NCI-H146 treated with DMSO at 0.1 percent for 48 hours (cell line): ENCODE measurements around the gene FRMD4A.

Experiments
- DNase-seq: peaks from one replicate; lab custom pipeline; 2025; ENCODE audit not compliant: unreplicated experiment; lab: John Stamatoyannopoulos, UW

The FRMD4A gene

GRCh38 chr10:13712837-13713581, 617.7 kb downstream of the FRMD4A start:
- DNase-seq = peak; percentile 9

GRCh38 chr10:13712476-13712836, 618.3 kb downstream of the FRMD4A start:
- no peak for DNase-seq

GRCh38 chr10:13711291-13711690, 619.4 kb downstream of the FRMD4A start:
- no peak for DNase-seq

- no peak for DNase-seq
Observed at GRCh38 chr10:13709931-13710650, 620.6 kb downstream of the FRMD4A start.

- peak; percentile 70 for DNase-seq
Observed at GRCh38 chr10:13708256-13708990, 622.3 kb downstream of the FRMD4A start.

- DNase-seq = no peak
Observed at GRCh38 chr10:13707156-13707881, 623.4 kb downstream of the FRMD4A start.

GRCh38 chr10:13706604-13707003, 624.1 kb downstream of the FRMD4A start:
- no peak for DNase-seq

- no peak for DNase-seq
Observed at GRCh38 chr10:13706175-13706574, 624.5 kb downstream of the FRMD4A start.

- DNase-seq = no peak
Observed at GRCh38 chr10:13705526-13706174, 625.1 kb downstream of the FRMD4A start.

GRCh38 chr10:13704964-13705363, 625.8 kb downstream of the FRMD4A start:
- DNase-seq = no peak

- no peak for DNase-seq
Observed at GRCh38 chr10:13703997-13704536, 626.7 kb downstream of the FRMD4A start.

GRCh38 chr10:13703101-13703818, 627.5 kb downstream of the FRMD4A start:
- DNase-seq = no peak

GRCh38 chr10:13701157-13701919, 629.4 kb downstream of the FRMD4A start:
- peak; percentile 86 for DNase-seq

GRCh38 chr10:13700473-13701144, 630.1 kb downstream of the FRMD4A start:
- peak; percentile 30 for DNase-seq

- no peak for DNase-seq
Observed at GRCh38 chr10:13699216-13699615, 631.5 kb downstream of the FRMD4A start.

- DNase-seq = no peak
Observed at GRCh38 chr10:13698217-13698616, 632.5 kb downstream of the FRMD4A start.

- no peak for DNase-seq
Observed at GRCh38 chr10:13696071-13696470, 634.7 kb downstream of the FRMD4A start.

GRCh38 chr10:13695588-13695987, 635.1 kb downstream of the FRMD4A start:
- no peak for DNase-seq
